Mammary epithelial cell (primary cell): Measurements from ENCODE around the gene ALKBH7.

Experiments used
- CTCF ChIP-seq, 2 donors: IDR thresholded peaks in 1 of 2; conservative IDR thresholded peaks in 1 of 2; 2 replicates each; pipeline ENCODE4 v1.5.1; 2011 to 2012; ENCODE audit warnings: inconsistent platforms in 2 of 2, low read length in 2 of 2, mild to moderate bottlenecking in 2 of 2, control low read depth in 1 of 2, low read depth in 1 of 2; ENCODE audit not compliant: insufficient read depth in 1 of 2; ENCODE audit errors: extremely low read depth in 1 of 2
- EZH2 ChIP-seq: IDR thresholded peaks from 2 replicates; pipeline ENCODE4 v1.6.1; 2012; ENCODE audit warnings: low read length, inconsistent platforms, borderline replicate concordance

GRCh38 chr19:6402837-6403608 lies 30.4 kb downstream of the ALKBH7 start:
- TF ChIP-seq CTCF (conservative IDR thresholded peaks at IDR 0.05 in 1 of 2, IDR thresholded peaks at IDR 0.05 in 1 of 2; ENCODE audit: extremely low read depth in 1 of 2, insufficient read depth in 1 of 2, low read depth in 1 of 2, low read length in 2 of 2) (no peak), EZH2 (no peak)
